WTC11 (cell line): ENCODE data around the gene TP53AIP1. TPM values are rescaled to one million over a fixed set of nuclear protein-coding genes. Genes with fewer than 3 reads are reported as not detected.

Source experiments
- ATAC-seq: fragments of 200-7000 bp; cut with Tn5 transposase; 2 replicates; pipeline ENCODE4 v1.10.0; 2021; ENCODE audit warnings: mild to moderate bottlenecking, moderate library complexity
- CTCF ChIA-PET: fragments of 300-600 bp; sonication (Branson Sonifier 250); formaldehyde crosslinking; loops from one replicate; lab custom pipeline; 2021; ENCODE audit warnings: antibody characterized with exemption; lab: Charles Lee
- POLR2A ChIA-PET: fragments of 350-600 bp; sonication (Branson Sonifier 250); formaldehyde crosslinking; loops from one replicate; lab custom pipeline; 2021; ENCODE audit warnings: antibody characterized with exemption; lab: Charles Lee
- DNase-seq: peaks from one replicate; pipeline ENCODE4 v3.0.0; 2021; ENCODE audit warnings: low spot score
- H3K27ac Mint-ChIP-seq: 2 replicates; pipeline ENCODE4 v1.8.0; 2021; ENCODE audit warnings: mixed read lengths
- H3K27me3 Mint-ChIP-seq: 2 replicates; pipeline ENCODE4 v1.8.0; 2021; ENCODE audit warnings: low read depth, mild to moderate bottlenecking, moderate library complexity, mixed read lengths
- H3K36me3 Mint-ChIP-seq: 2 replicates; pipeline ENCODE4 v1.8.0; 2021; ENCODE audit warnings: mixed read lengths
- H3K4me1 Mint-ChIP-seq: 2 replicates; pipeline ENCODE4 v1.8.0; 2022; ENCODE audit warnings: mixed read lengths
- H3K4me3 Mint-ChIP-seq: 2 replicates; pipeline ENCODE4 v1.8.0; 2021; ENCODE audit warnings: mild to moderate bottlenecking, moderate library complexity, mixed read lengths
- H3K9me3 Mint-ChIP-seq: 2 replicates; pipeline ENCODE4 v1.8.0; 2021; ENCODE audit warnings: mixed read lengths
- ATF6 ChIP-seq: sonication (generic); formaldehyde crosslinking; IDR thresholded peaks from 2 replicates; pipeline ENCODE4 v1.8.1; 2023; ENCODE audit warnings: mild to moderate bottlenecking, missing genetic modification reagents
- ESRRA ChIP-seq: sonication (generic); formaldehyde crosslinking; IDR thresholded peaks from 2 replicates; pipeline ENCODE4 v1.8.1; 2022; ENCODE audit warnings: mild to moderate bottlenecking, missing genetic modification reagents, borderline replicate concordance
- FOXP1 ChIP-seq: sonication (generic); formaldehyde crosslinking; IDR thresholded peaks from 2 replicates; pipeline ENCODE4 v1.8.0; 2022; ENCODE audit warnings: missing genetic modification reagents, mild to moderate bottlenecking, moderate library complexity, borderline replicate concordance
- GRHL2 ChIP-seq: fragments of 250-450 bp; sonication (Bioruptor Pico); IDR thresholded peaks from 2 replicates; pipeline ENCODE4 v1.8.0; 2022; ENCODE audit warnings: mild to moderate bottlenecking, moderate library complexity; ENCODE audit not compliant: insufficient replicate concordance, severe bottlenecking
- IRF1 ChIP-seq: sonication (generic); formaldehyde crosslinking; IDR thresholded peaks from 2 replicates; pipeline ENCODE4 v1.8.0; 2023; ENCODE audit warnings: missing genetic modification reagents
- IRF2 ChIP-seq: sonication (generic); formaldehyde crosslinking; IDR thresholded peaks from 2 replicates; pipeline ENCODE4 v1.8.0; 2022; ENCODE audit warnings: low read depth, missing genetic modification reagents, borderline replicate concordance
- MYBL2 ChIP-seq: sonication (generic); formaldehyde crosslinking; IDR thresholded peaks from 2 replicates; pipeline ENCODE4 v1.8.1; 2023; ENCODE audit warnings: mild to moderate bottlenecking, moderate library complexity, missing genetic modification reagents
- NR1H2 ChIP-seq: sonication (generic); formaldehyde crosslinking; IDR thresholded peaks from 2 replicates; pipeline ENCODE4 v1.9.0; 2021; ENCODE audit warnings: mild to moderate bottlenecking, moderate library complexity, missing genetic modification reagents
- NR3C1 ChIP-seq: sonication (generic); formaldehyde crosslinking; conservative IDR thresholded peaks from 2 replicates; pipeline ENCODE4 v1.8.1; 2023; ENCODE audit warnings: low read depth, mild to moderate bottlenecking, missing genetic modification reagents
- PREB ChIP-seq: sonication (generic); formaldehyde crosslinking; IDR thresholded peaks from 2 replicates; pipeline ENCODE4 v1.8.1; 2022; ENCODE audit warnings: mild to moderate bottlenecking, missing genetic modification reagents, moderate library complexity, borderline replicate concordance
- PRRX2 ChIP-seq: fragments of 250-450 bp; sonication (Bioruptor Pico); IDR thresholded peaks from 2 replicates; pipeline ENCODE4 v1.8.0; 2021; ENCODE audit warnings: mild to moderate bottlenecking
- RELA ChIP-seq: sonication (generic); formaldehyde crosslinking; IDR thresholded peaks from 2 replicates; pipeline ENCODE4 v1.8.1; 2022; ENCODE audit warnings: missing genetic modification reagents, mild to moderate bottlenecking, borderline replicate concordance
- RORB ChIP-seq: fragments of 250-450 bp; sonication (Bioruptor Pico); IDR thresholded peaks from 2 replicates; pipeline ENCODE4 v1.9.0; 2021; ENCODE audit warnings: mild to moderate bottlenecking
- SP1 ChIP-seq: sonication (generic); formaldehyde crosslinking; conservative IDR thresholded peaks from 2 replicates; pipeline ENCODE4 v1.8.1; 2022; ENCODE audit warnings: missing genetic modification reagents
- TEAD1 ChIP-seq: sonication (generic); formaldehyde crosslinking; IDR thresholded peaks from 2 replicates; pipeline ENCODE4 v1.8.0; 2022; ENCODE audit warnings: mild to moderate bottlenecking, missing genetic modification reagents
- ZBTB21 ChIP-seq: sonication (generic); formaldehyde crosslinking; IDR thresholded peaks from 2 replicates; pipeline ENCODE4 v1.8.1; 2023; ENCODE audit warnings: mild to moderate bottlenecking, missing genetic modification reagents, borderline replicate concordance
- ZBTB43 ChIP-seq: sonication (generic); formaldehyde crosslinking; IDR thresholded peaks from 2 replicates; pipeline ENCODE4 v1.8.1; 2023; ENCODE audit warnings: mild to moderate bottlenecking, missing genetic modification reagents
- ZNF121 ChIP-seq: sonication (generic); formaldehyde crosslinking; IDR thresholded peaks from 2 replicates; pipeline ENCODE4 v1.8.0; 2023; ENCODE audit warnings: missing genetic modification reagents
- ZNF138 ChIP-seq: sonication (generic); formaldehyde crosslinking; conservative IDR thresholded peaks from 2 replicates; pipeline ENCODE4 v1.8.1; 2022; ENCODE audit warnings: mild to moderate bottlenecking, moderate library complexity, missing genetic modification reagents
- ZNF396 ChIP-seq: fragments of 250-450 bp; sonication (Bioruptor Pico); IDR thresholded peaks from 2 replicates; pipeline ENCODE4 v1.8.0; 2021; ENCODE audit warnings: mild to moderate bottlenecking, moderate library complexity, borderline replicate concordance
- ZNF671 ChIP-seq: fragments of 250-450 bp; sonication (Bioruptor Pico); IDR thresholded peaks from 2 replicates; pipeline ENCODE4 v1.8.0; 2021; ENCODE audit warnings: mild to moderate bottlenecking
- total RNA-seq: library from RNA; stranded (reverse); gene quantifications from 3 replicates; pipeline ENCODE4 v1.2.3, GENCODE V29; 2021
- TF ChIP-seq, protein P1 (sequence below): fragments of 250-450 bp; sonication (Bioruptor Pico); conservative IDR thresholded peaks from 2 replicates; pipeline ENCODE4 v1.9.0; 2021; ENCODE audit warnings: mild to moderate bottlenecking
- TF ChIP-seq, protein P2 (sequence below): sonication (generic); formaldehyde crosslinking; IDR thresholded peaks from 2 replicates; pipeline ENCODE4 v1.8.1; 2022; ENCODE audit warnings: low read depth, mild to moderate bottlenecking, moderate library complexity, missing genetic modification reagents, borderline replicate concordance

Gene TP53AIP1
- total RNA-seq, 1 experiment from 2014 or later: 0.07 TPM

- CTCF ChIA-PET: interaction anchor here (1.0 to 10.5 kb wide), 9 partner anchors 15 to 747 kb away, joined by 3 to 245 read pairs (median 6); partner anchors contain the start of gene KCNJ5
- Mint-ChIP-seq H3K9me3 (no peaks in the 10 kb centered on the region; the same call in 1 of the 2 replicates), H3K4me3 (peak overlapping the region; percentile 70), H3K36me3 (no peaks in the 10 kb centered on the region; the same call in 1 of the 2 replicates), H3K4me1 (peaks cover 40% of the 10 kb centered on the region), H3K27me3 (peaks cover 93% of the 10 kb centered on the region), H3K27ac (no peak overlapping the region)
- ATAC-seq: no peak
- TF ChIP-seq, protein P1, sequence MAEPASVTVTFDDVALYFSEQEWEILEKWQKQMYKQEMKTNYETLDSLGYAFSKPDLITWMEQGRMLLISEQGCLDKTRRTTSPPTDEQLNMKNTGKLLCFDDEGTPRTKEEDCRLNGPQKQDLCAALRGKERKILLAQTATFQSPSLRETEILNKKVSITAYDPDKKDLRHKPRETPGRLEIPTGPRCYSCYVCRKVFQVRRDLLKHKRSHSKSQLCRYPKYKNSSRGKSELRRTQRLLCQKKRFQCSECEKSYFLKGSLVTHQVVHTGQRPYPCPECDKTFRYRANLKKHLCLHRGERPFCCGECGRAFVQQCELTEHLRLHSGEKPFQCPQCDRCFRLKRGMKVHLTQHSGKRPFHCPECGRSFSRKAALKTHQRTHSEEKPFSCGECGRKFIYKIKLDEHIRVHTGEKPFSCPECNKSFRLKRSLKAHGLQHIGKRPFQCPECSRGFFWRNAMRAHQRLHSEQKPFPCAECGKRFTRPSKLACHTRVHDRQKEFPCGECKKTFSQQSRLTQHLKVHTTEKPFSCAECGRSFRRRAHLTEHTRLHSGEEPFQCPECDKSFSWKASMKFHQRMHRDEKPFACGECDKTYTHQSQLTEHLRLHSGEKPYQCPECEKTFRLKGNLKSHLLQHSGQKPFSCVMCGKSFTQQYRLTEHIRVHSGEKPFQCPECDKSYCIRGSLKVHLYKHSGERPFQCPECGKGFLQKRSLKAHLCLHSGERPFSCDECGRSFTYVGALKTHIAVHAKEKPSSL (CRISPR knock-in tag): no peak
- no peak for TF ChIP-seq ZNF138 (CRISPR knock-in tag)
- TF ChIP-seq, protein P2, sequence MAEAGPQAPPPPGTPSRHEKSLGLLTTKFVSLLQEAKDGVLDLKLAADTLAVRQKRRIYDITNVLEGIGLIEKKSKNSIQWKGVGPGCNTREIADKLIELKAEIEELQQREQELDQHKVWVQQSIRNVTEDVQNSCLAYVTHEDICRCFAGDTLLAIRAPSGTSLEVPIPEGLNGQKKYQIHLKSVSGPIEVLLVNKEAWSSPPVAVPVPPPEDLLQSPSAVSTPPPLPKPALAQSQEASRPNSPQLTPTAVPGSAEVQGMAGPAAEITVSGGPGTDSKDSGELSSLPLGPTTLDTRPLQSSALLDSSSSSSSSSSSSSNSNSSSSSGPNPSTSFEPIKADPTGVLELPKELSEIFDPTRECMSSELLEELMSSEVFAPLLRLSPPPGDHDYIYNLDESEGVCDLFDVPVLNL (CRISPR knock-in tag): no peak
- TF ChIP-seq MYBL2 (CRISPR knock-in tag): no peak
- no peak for TF ChIP-seq PREB
- TF ChIP-seq FOXP1: no peak
- no peak for TF ChIP-seq ZBTB21 (CRISPR knock-in tag)
- TF ChIP-seq RORB (CRISPR knock-in tag): no peak
- no peak for TF ChIP-seq RELA (CRISPR knock-in tag)
- TF ChIP-seq NR1H2 (CRISPR knock-in tag): no peak
- DNase-seq: no peak
- POLR2A ChIA-PET: no interaction called here
These were observed 38.4 kb downstream of the TP53AIP1 start for GRCh38 chr11:128904303-128904655.

- no peak overlapping the region for H3K27ac Mint-ChIP-seq
- POLR2A ChIA-PET: interaction anchor here (0.6 kb wide), 1 partner anchor 91 kb away, joined by 3 read pairs; no protein-coding TSS in a partner anchor
- no peaks in the 10 kb centered on the region; the same call in 1 of the 2 replicates for H3K9me3 Mint-ChIP-seq
- ATAC-seq (peak; percentile 5; the same call in 1 of the 2 replicates), DNase-seq (no peak)
- peaks cover 93% of the 10 kb centered on the region for H3K27me3 Mint-ChIP-seq
- CTCF ChIA-PET: interaction anchor here (1.0 to 10.5 kb wide), 9 partner anchors 15 to 746 kb away, joined by 3 to 245 read pairs (median 6); partner anchors contain the start of gene KCNJ5
- H3K4me3 Mint-ChIP-seq: peak overlapping the region; percentile 70
- no peaks in the 10 kb centered on the region; the same call in 1 of the 2 replicates for H3K36me3 Mint-ChIP-seq
- peaks cover 40% of the 10 kb centered on the region for H3K4me1 Mint-ChIP-seq
- no peak for TF ChIP-seq TEAD1 (CRISPR knock-in tag)
- TF ChIP-seq PRRX2 (CRISPR knock-in tag): no peak
- no peak for TF ChIP-seq ESRRA (CRISPR knock-in tag)
- no peak for TF ChIP-seq GRHL2
- no peak for TF ChIP-seq ZBTB43 (CRISPR knock-in tag)
- no peak for TF ChIP-seq NR1H2 (CRISPR knock-in tag)
- no peak for TF ChIP-seq ZNF396 (CRISPR knock-in tag)
- no peak for TF ChIP-seq ATF6 (CRISPR knock-in tag)
- TF ChIP-seq ZBTB21 (CRISPR knock-in tag): no peak
- no peak for TF ChIP-seq IRF2 (CRISPR knock-in tag)
- TF ChIP-seq NR3C1: no peak
- TF ChIP-seq FOXP1: no peak
- no peak for TF ChIP-seq ZNF121
- no peak for TF ChIP-seq SP1
- TF ChIP-seq ZNF671 (CRISPR knock-in tag): no peak
- TF ChIP-seq IRF1 (CRISPR knock-in tag): no peak
These were observed 39.2 kb downstream of the TP53AIP1 start for GRCh38 chr11:128903248-128904061.
